ENCODE measurements around the gene TMC8. TPM values are rescaled to one million over a fixed set of nuclear protein-coding genes. Genes with fewer than 3 reads are reported as not detected.

The TMC8 gene
- total RNA-seq, 2 donors from 2014 or later: 1.0 to 2.6 TPM

GRCh38 chr17:78106211-78106610, 24.4 kb upstream of the TMC8 start:
- no peak for DNase-seq (ENCODE audit: low spot score)
- H3K27me3 ChIP-seq: no peaks in the 10 kb centered on the region
- no peak overlapping the region for H3K4me3 ChIP-seq
- H3K9me3 ChIP-seq: no peaks in the 10 kb centered on the region
- H3K27ac ChIP-seq: no peak overlapping the region
- peaks cover 39% of the 10 kb centered on the region for H3K36me3 ChIP-seq
- H3K4me1 ChIP-seq: peaks cover 0 to 10% of the 10 kb centered on the region in 2 donors
- TF ChIP-seq CTCF (IDR thresholded peaks at IDR 0.05): no peak

GRCh38 chr17:78107457-78107856, 23.1 kb upstream of the TMC8 start:
- no peaks in the 10 kb centered on the region for H3K27me3 ChIP-seq
- H3K4me3 ChIP-seq: no peak overlapping the region
- DNase-seq (ENCODE audit: low spot score): no peak
- no peak for TF ChIP-seq CTCF (IDR thresholded peaks at IDR 0.05)
- H3K27ac ChIP-seq: no peak overlapping the region
- peaks cover 0 to 17% of the 10 kb centered on the region in 2 donors for H3K4me1 ChIP-seq
- no peaks in the 10 kb centered on the region for H3K9me3 ChIP-seq
- H3K36me3 ChIP-seq: peaks cover 33% of the 10 kb centered on the region

- Histone ChIP-seq H3K4me1 (peaks cover 0 to 24% of the 10 kb centered on the region in 2 donors), H3K9me3 (no peaks in the 10 kb centered on the region), H3K27ac (no peak overlapping the region), H3K4me3 (no peak overlapping the region), H3K27me3 (no peaks in the 10 kb centered on the region), H3K36me3 (peaks cover 26% of the 10 kb centered on the region)
- no peak for DNase-seq (ENCODE audit: low spot score)
- TF ChIP-seq CTCF (IDR thresholded peaks at IDR 0.05): no peak
These were observed 22.4 kb upstream of the TMC8 start for GRCh38 chr17:78107976-78108725.

GRCh38 chr17:78108726-78109488, 21.7 kb upstream of the TMC8 start:
- peaks cover 0 to 24% of the 10 kb centered on the region in 2 donors for H3K4me1 ChIP-seq
- TF ChIP-seq CTCF (IDR thresholded peaks at IDR 0.05): no peak
- no peak overlapping the region for H3K27ac ChIP-seq
- H3K9me3 ChIP-seq: no peaks in the 10 kb centered on the region
- H3K4me3 ChIP-seq: no peak overlapping the region
- H3K27me3 ChIP-seq: no peaks in the 10 kb centered on the region
- no peak for DNase-seq (ENCODE audit: low spot score)
- peaks cover 19% of the 10 kb centered on the region for H3K36me3 ChIP-seq

GRCh38 chr17:78109489-78109761, 21.1 kb upstream of the TMC8 start:
- no peak overlapping the region for H3K27ac ChIP-seq
- no peaks in the 10 kb centered on the region for H3K9me3 ChIP-seq
- no peak overlapping the region for H3K4me3 ChIP-seq
- H3K27me3 ChIP-seq: no peaks in the 10 kb centered on the region
- H3K4me1 ChIP-seq: peaks cover 0 to 24% of the 10 kb centered on the region in 2 donors
- no peak for DNase-seq (ENCODE audit: low spot score)
- peaks cover 14% of the 10 kb centered on the region for H3K36me3 ChIP-seq
- TF ChIP-seq CTCF (IDR thresholded peaks at IDR 0.05): no peak
